ENCODE results near the gene RBM10. TPM values are rescaled to one million over a fixed set of nuclear protein-coding genes. Genes with fewer than 3 reads are reported as not detected.

The RBM10 gene
- total and polyA plus RNA-seq, 2 donors (not counting 3 experiments of a cell fraction or from before 2014, with no cell fraction given): 37.3 to 51.5 TPM

GRCh38 chrX:47156611-47157520 lies 11.8 kb downstream of the RBM10 start:
- CTCF ChIA-PET: no interaction called here
- Histone ChIP-seq H3K27me3 (ENCODE audit: control insufficient read depth in 2 of 2, insufficient read depth in 2 of 2, low read length in 2 of 2) (no peaks in the 10 kb centered on the region), H3K9me3 (replicated peaks; ENCODE audit: control insufficient read depth, insufficient read depth, low read length) (no peaks in the 10 kb centered on the region), H4K20me1 (replicated peaks; ENCODE audit: control insufficient read depth, extremely low read depth, insufficient read depth, low read length) (no peaks in the 10 kb centered on the region), H3K36me3 (ENCODE audit: control insufficient read depth in 2 of 2, extremely low read depth in 1 of 2, insufficient read depth in 2 of 2, low read length in 2 of 2) (peaks cover 0 to 9% of the 10 kb centered on the region in 2 experiments), H3K4me2 (ENCODE audit: insufficient read depth, low read length) (no peak overlapping the region), H3K4me3 (replicated peaks in 1 of 3; ENCODE audit: insufficient read depth in 1 of 3, low read depth in 1 of 3, low read length in 3 of 3) (no peak overlapping the region), H2AFZ (ENCODE audit: low read depth, low read length) (no peak overlapping the region), H3K27ac (ENCODE audit: insufficient read depth, low read depth, low read length) (no peak overlapping the region), H3K79me2 (ENCODE audit: control insufficient read depth, insufficient read depth, low read length) (peaks cover 67% of the 10 kb centered on the region), H3K9ac (replicated peaks; ENCODE audit: extremely low read depth, insufficient read depth, low read length) (no peak overlapping the region), H3K4me1 (ENCODE audit: control insufficient read depth, extremely low read depth, insufficient read depth, low read length) (no peaks in the 10 kb centered on the region), H3K9me1 (replicated peaks; ENCODE audit: control insufficient read depth, extremely low read depth, insufficient read depth, low read length) (no peaks in the 10 kb centered on the region)
- no peak for DNase-seq (ENCODE audit: low read depth, low spot score)
- no peak for TF ChIP-seq MAX (IDR thresholded peaks at IDR 0.05; ENCODE audit: insufficient read depth, insufficient read length)
- no peak for TF ChIP-seq FOS (IDR thresholded peaks at IDR 0.05; ENCODE audit: borderline replicate concordance, insufficient read depth, low read length)
- no peak for TF ChIP-seq EZH2 (IDR thresholded peaks at IDR 0.05; ENCODE audit: borderline replicate concordance, low read depth, low read length, severe bottlenecking)
- no peak for TF ChIP-seq MYC (IDR thresholded peaks at IDR 0.05; ENCODE audit: low read depth, low read length)
- no peak for TF ChIP-seq GATA2 (IDR thresholded peaks at IDR 0.05; ENCODE audit: insufficient read depth, insufficient read length, low read depth, low read length)
- no peak for TF ChIP-seq JUN (IDR thresholded peaks at IDR 0.05; ENCODE audit: borderline replicate concordance, insufficient read depth, insufficient read length, low read depth)
- TF ChIP-seq POLR2AphosphoS5 (IDR thresholded peaks at IDR 0.05; ENCODE audit: insufficient read depth, low read depth, low read length): no peak
- TF ChIP-seq CTCF (IDR thresholded peaks at IDR 0.05; ENCODE audit: extremely low read depth in 1 of 2, insufficient read depth in 1 of 2, low read depth in 1 of 2, low read length in 2 of 2): no peak
- no peak for TF ChIP-seq POLR2A (IDR thresholded peaks at IDR 0.05; ENCODE audit: low read depth, low read length)
- intact Hi-C loops (cut with micrococcal nuclease) (no loop called here), dilution Hi-C loops (cut with MboI; ENCODE audit: extremely low pct_ligation_motif_present, low sequenced_read_pairs) (no loop called here)
- FAIRE-seq: no peak
- POLR2A ChIA-PET: no interaction called here
- no TSS peak for BruUV-seq (replicated peaks)

Data from endothelial cell of umbilical vein (primary cell).